Germinal center (tissue), 1 donor: ENCODE results near the gene PARN.
A peak's percentile ranks its signal among the peaks of the same experiment; 100 is the strongest.
"Not testable (repeated sequence)": the region's sequence is repeated elsewhere in the genome, so short reads cannot be mapped to it uniquely, and the experiment has no call there.

Experiments
- DNase-seq: peaks from one replicate; pipeline ENCODE4 v3.0.0; 2012; ENCODE audit warnings: mixed read lengths, low spot score

The PARN gene

DNA sequence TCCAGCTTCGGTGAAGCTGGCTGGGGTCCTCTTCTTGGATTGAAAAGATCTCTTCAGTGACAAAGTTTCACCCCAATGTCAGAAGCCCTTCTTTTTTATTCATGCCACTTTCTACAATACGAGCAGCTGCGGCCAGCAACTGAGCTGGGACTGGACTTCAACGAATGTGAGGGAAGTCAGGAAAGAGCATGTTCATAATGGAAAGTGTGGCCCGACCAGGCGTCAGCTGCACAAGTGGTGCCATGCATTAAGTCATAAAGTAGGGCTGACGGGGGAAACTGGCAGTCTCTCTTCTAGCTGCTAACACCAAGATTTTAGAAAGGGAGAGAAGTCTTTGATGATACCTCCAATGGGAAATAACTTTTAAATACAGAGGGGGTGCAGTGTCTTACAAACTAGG is 192.6 kb downstream of the PARN start:
- no peak for DNase-seq

GRCh38 chr16:14436401-14436955 is 193.6 kb downstream of the PARN start:
- no peak for DNase-seq

- no peak for DNase-seq
Observed at GRCh38 chr16:14434860-14435259, 195.2 kb downstream of the PARN start.

- DNase-seq, result not testable (repeated sequence)
Observed at GRCh38 chr16:14428971-14429637, 201.0 kb downstream of the PARN start.

DNA sequence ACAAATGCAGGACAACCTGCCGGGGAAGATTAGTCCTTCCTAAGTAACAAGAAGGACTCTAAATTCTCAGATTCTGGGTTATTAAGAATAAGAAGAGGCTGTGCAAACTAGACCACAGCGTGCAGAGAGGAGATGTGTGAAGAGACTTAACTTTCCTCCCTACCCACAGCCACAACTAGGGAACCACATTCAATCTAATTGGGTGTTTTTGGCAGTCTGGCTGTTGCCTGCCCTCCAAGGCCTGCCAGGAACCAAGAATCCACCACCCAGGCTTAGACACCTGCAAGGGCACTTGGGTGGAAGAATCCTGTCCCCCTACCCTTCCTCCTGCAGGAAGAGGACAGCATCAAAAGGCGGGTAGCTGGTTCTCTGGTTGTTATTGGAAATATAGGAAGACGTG is 202.0 kb downstream of the PARN start:
- no peak for DNase-seq

- DNase-seq, result no peak
Observed at GRCh38 chr16:14427371-14427948, 202.6 kb downstream of the PARN start.

- DNase-seq, result no peak
Observed at GRCh38 chr16:14424595-14424994, 205.5 kb downstream of the PARN start.

DNA sequence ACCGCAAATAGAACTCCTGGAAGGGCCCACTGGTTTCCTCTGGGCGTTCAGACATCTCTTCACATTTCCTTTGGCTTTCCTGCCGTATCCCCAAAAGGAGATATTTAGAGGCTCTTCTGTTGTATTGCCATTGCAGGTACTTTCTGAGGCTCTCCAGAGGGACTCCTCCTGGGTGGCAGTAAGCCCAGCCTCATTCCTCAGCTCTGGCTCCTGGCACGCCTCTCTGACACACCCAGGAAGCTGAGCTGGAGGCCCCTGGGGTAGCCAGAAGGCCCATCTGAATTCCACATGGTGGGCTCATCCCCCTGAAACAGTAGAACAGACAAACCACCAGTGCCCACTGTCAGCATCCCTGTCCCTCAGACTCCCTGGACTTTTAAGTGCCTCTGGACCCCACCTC is 206.7 kb downstream of the PARN start:
- DNase-seq, result no peak

DNA sequence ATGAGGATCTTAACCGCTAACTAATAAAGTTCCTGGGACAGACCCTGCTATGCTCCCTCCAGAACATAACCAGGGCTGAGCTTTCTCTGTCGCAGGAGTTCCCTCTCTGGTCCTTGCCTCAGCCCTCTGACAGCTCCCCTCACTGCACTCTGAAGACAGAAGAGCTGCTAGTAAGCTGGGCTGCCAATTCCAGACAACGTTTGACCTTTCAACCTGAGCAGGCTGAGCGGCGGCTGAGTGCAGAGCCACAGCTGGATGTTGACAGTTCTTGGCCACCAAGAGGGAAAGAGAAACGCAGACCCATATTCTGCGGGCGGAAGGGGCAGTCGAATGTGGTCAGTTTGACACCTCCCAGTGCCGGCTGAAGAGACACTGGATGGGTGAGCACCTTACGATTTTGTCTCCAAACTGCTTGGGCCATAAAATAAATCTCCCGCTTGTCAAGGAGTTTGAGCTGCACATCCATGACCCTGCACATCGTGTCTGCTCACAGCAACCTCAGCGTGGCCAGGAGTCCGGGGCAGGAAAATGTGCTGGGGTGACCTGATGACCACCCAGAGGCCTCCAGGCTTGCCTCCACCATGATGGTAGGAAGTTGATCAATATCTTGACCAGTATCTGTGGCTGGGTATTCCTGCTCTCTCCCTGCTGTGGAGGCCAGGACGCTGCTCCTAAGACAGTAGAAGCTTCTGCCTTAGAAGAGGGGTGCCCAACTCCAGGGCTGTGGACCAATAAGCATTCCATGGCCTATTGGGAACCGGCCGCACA is 209.2 kb downstream of the PARN start:
- no peak for DNase-seq

DNA sequence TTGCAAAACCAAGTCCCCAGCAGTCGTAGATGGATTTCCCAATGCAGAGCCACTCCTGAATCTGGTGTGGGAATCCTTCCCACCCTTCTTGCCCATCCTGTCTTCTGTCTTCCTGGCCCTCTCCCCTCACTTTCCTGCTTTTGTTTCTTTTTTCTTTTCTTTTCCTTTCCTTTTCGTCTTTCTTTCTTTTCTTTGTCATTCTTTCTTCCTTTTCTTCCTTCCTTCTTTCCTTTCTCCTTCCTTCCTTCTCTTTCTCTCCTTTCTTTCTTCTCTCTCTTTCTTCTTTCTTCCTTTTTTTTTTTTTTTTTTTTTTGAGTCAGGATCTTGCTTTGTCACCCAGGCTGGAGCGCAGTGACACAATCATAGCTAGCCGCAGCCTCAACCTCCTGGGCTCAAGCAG is 209.8 kb downstream of the PARN start:
- DNase-seq, result not testable (repeated sequence)

DNA sequence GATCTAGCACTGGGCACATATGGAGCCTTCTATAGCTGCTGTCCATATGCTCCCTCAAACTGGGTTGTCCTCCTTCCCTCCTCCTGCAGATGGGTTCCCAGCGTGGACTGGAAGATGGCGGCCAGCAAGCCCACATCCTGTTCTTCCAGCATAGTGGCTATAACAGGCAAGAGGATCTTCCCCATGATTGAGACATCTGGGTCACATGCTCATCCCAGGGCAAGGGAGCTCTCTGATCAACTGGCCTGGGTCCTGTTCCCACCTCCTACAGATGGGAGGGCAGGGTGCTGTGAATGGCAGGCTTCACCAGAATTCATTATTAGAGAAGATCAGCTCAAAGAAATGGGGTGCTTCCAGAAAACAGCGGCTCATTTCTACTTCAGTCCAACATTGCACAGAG is 210.2 kb downstream of the PARN start:
- no peak for DNase-seq

DNA sequence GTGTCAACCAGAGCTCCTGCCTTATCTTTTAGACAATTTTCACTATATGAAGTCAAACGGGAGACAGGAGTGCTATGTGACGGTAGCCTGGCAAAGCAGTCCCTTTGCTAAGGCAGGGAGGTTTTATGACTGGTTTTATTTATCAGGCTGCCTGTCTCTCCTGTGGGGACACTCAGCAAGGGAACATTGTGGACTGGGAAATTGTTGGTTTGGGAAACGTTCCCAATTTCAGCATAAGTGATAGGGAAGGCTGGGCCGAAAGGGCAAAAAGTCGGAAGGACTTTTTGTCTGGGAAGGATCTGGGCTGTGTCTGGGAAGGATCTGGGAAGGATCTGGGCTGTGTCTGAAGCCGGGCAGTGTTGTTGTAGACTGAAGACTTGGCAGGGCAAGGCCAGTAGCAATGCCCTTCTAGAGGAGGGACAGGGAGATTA is 211.2 kb downstream of the PARN start:
- DNase-seq, result no peak

DNA sequence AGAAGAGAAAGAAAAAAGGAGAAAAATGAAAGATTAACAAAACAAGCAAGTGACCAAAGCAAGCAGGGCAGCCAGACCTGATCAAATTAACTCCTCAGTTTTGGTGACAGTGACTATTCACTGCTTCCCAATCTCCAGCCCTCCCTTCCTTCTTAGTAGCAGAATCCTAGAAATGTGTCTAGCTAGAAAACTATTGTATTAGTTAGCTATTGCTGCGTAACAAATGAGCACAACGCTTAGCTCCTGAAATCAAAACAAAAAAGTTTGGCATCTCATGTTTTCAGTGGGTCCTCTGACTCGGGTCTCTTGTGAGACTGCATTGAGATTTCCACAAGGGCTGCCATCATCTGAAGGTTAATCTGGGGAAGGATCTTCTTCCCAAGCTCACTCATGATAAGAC is 213.9 kb downstream of the PARN start:
- no peak for DNase-seq

- no peak for DNase-seq
Observed at GRCh38 chr16:14415291-14415690, 214.8 kb downstream of the PARN start.

GRCh38 chr16:14409563-14409962 is 220.5 kb downstream of the PARN start:
- DNase-seq, result no peak

DNA sequence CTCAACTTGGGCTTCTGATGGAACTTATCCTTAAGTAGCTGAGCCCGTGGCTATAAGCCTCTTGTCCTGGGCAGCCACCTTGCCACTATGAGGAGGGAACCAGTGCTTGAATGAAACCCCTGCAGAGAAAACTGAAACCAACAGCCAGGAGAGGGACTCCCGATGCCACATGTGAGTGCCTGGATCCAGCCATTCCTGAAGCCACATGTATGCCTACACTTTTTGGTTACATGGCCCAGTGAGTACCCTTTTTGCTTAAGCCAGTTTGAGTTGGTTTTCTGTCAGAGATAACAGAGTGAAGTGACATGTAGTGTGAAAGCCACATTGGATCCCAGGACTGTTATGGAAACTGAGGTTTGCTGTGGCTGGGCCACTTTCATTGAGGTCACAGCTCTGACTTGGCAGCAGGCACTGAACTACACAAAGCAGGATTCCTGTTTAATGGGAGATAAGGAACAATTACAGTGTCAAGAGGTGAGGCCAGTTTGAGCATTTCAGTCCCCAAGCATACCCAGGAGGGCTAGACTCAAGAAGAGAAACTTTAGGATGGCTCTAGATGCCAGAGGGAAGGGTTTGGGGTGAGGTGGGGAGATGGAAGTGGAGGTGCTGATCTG is 222.2 kb downstream of the PARN start:
- no peak for DNase-seq

DNA sequence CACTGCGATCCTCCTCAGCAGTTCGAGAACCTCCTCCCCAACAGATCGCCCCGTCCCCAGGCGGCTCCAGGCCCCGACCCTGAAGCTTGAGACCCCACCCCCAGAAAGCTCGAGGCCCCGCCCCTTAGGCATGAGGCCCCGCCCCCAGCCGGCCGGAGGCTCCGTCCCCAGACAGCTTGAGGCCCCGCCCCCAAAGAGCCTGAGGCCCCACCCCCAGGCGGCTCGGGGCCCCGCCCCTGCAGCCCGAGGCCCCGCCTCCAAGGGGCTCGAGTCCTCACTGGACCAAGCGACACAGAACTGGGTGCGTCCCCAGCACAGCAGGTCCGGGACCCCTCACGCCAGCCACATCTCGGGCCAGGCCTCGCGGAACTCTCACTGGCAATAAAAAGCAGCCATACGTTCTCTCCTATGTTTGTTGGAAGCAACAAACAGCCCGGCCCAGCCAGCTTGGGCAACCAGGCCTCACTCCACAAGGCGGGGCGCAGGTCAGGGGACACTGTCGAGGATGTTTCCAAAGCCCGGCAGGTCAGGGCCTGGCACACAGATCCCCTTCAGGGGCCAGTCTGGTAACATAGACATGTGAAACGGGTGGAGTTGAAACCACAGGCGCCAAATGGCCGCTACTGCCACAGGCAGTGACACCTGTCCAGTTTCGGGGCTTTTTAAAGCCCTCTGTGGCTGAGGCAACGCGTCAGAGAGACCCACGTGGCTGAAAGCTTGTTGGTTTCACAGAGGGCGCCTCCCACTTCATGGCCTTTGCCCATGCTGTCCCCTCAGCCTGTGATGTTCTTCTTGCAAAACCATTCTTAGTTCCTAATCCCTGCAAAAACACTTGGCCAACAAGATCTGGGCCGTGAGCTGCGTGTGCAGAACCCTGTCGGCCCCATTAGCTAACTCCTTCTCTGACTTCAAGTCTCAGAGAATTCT is 224.2 kb downstream of the PARN start:
- DNase-seq, result peak; percentile 30

DNA sequence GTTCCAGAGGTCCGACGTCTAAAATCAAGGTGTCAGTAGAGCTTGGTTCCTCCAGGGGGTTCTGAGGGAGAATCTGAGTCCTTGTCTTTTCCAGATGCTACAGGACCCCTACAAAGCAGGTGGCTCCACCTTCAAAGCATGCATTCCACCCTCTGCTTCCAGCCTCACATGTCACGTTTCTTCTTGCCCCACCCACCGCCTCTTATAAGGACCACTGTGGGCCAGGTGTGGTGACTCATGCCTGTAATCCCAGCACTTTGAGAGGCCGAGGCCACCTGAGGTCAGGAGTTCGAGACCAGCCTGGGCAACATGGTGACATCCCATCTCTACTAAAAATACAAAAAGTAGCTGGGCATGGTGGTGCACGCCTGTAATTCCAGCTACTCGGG is 227.1 kb downstream of the PARN start:
- DNase-seq, result not testable (repeated sequence)

DNA sequence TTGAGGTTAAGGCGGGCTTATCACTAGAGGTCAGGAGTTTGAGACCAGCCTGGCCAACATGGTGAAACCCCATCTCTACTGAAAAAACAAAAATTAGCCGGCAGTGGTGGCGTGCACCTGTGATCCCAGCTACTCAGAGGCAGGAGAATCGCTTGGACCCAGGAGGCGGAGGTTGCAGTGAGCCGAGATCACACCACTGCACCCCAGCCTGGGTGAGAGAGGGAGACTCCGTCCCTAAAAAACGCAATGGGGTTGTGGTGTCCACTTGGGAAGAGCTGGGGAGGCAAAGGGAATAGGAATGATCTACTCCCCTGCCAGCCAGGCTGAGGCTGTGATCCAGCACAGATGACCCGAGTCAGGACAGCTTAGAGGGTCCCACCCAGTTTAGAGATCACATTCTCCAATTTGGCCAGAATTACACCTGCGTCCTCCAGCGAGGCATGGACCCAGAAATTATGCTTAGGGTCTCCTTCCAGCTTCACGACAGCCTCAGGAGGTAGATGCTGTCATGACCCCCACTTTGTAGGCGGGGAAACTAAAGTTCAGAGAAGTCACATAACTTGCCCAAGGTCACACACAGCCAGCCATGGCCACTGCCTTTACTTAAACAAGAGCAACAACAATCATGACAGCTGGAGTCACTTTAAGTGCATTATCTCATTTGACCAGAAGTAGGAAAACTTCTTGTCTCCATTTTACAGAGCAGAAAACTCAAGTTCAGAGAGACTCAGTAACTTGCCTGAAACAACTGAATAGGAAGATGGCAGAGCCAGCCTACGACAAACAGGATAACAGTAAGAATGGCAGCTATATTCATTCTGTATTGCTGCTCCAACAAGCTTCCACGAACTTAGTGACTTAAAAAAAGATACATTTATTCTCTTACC is 227.7 kb downstream of the PARN start:
- DNase-seq, result not testable (repeated sequence)

DNA sequence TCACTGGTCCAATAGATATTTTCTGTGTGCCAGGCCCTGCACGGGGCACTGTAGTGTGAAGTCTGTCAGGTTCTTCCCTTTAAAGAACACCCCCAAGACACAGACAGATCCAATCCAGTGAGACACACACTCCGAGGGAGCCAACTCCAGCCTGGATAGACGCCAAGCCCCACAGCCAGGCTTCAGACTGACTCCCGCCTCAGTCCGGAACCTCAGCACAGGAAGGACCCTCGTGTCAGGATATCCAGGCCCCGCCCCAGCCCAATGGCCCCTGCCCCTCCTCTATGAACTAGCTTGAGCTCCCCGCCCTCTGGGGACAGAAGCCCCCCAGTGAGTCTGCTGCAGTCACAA is 228.4 kb downstream of the PARN start:
- not testable (repeated sequence) for DNase-seq
